SK-N-MC (cell line): Measurements from ENCODE around the gene UNC5C.

ENCODE experiments used
- EZH2 ChIP-seq: fragments of 200-600 bp; sonication (generic); IDR thresholded peaks from one replicate; pipeline ENCODE4 v1.6.1; 2017; ENCODE audit warnings: antibody characterized with exemption
- POLR2AphosphoS5 ChIP-seq: IDR thresholded peaks from 2 replicates; pipeline ENCODE4 v1.6.1; 2012; ENCODE audit warnings: mild to moderate bottlenecking, low read depth, low read length, borderline replicate concordance

DNA sequence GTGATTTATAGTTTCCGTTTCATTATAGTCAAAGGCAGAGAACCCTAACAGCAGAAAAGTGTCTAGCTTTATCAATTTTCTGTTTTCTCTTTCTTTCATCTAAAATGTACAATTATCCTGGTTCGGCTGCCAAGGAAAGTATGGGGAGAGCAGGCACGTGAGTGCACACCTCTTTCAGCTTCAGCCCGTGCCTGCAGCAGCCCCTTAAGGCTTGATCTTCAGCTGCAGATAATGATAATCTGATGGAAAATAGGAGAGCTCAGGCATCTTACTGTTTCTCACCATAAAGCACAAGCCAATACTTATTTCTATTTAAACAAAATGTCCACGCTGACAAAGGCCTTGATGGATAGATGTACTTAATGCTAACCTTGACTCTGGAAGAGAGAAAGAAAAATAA is 334.4 kb downstream of the UNC5C start:
- TF ChIP-seq EZH2 (no peak), POLR2AphosphoS5 (no peak)
